Measurements from ENCODE around the gene USP19.

Gene USP19

DNA sequence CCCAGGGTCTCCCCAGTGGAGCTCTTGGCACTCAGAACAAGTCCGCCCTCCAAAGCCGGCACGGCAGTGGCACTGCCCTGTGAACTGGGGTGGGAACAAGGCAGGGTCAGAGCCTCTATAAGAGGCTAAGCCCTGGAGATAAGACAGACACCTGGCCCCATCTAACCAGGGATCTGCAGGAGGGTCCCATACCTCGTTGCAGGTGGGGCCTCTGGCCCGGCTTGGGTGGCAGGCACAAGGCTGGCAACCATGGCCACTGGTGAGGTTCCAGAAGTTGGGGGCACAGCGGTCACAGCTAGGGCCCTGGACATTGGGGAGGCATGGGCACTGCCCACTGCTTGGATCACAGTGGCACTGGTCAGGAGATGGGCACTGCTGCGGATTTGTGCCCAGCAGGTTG lies 3.6 kb upstream of the USP19 start:
- Histone ChIP-seq H3K27ac (no peak overlapping the region), H3K4me2 (no peak overlapping the region), H3K4me1 (ENCODE audit: low read depth, poor library complexity, severe bottlenecking) (peaks cover 4% of the 10 kb centered on the region), H3K27me3 (ENCODE audit: insufficient read depth, low read depth) (no peaks in the 10 kb centered on the region), H3K79me2 (ENCODE audit: insufficient read depth, low read depth) (peaks cover 10% of the 10 kb centered on the region; the same call in 1 of the 2 replicates), H3K4me3 (IDR thresholded peaks at IDR 0.05; ENCODE audit: insufficient read depth, low read depth, low read length) (no peak overlapping the region), H3K36me3 (ENCODE audit: insufficient read depth) (no peaks in the 10 kb centered on the region), H3K9ac (no peak overlapping the region), H4K20me1 (ENCODE audit: insufficient read depth) (no peaks in the 10 kb centered on the region), H2AFZ (ENCODE audit: low read depth) (no peak overlapping the region)
- TF ChIP-seq CTCF (conservative IDR thresholded peaks at IDR 0.05; ENCODE audit: low read depth, low read length) = no peak

DNA sequence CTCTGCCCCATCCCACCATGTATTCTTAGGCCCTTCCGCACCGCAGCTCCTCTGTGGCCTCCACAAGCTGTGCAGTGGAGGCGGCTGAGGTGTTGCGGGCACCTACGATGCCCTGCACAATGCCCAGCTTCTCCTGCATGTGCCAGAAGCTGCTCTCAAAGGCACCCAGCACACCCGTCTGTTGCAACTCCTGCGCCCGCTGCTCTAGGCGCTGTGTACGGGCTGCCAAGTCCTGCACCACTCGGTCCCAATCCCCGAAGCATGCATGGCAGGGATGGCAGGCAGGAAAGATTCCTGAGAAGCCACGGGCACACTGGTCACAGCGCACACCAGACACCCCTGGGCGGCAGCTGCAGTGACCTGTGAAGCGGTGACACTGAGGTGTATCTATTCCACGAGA lies 3.1 kb upstream of the USP19 start:
- H3K4me1 ChIP-seq (ENCODE audit: low read depth, poor library complexity, severe bottlenecking) = peaks cover 4% of the 10 kb centered on the region
- H3K27ac ChIP-seq = no peak overlapping the region
- H3K4me2 ChIP-seq = no peak overlapping the region
- H4K20me1 ChIP-seq (ENCODE audit: insufficient read depth) = no peaks in the 10 kb centered on the region
- no peaks in the 10 kb centered on the region for H3K27me3 ChIP-seq (ENCODE audit: insufficient read depth, low read depth)
- H3K79me2 ChIP-seq (ENCODE audit: insufficient read depth, low read depth) = peaks cover 12% of the 10 kb centered on the region; the same call in 1 of the 2 replicates
- no peaks in the 10 kb centered on the region for H3K36me3 ChIP-seq (ENCODE audit: insufficient read depth)
- no peak for TF ChIP-seq CTCF (conservative IDR thresholded peaks at IDR 0.05; ENCODE audit: low read depth, low read length)
- H3K9ac ChIP-seq = no peak overlapping the region
- no peak overlapping the region for H2AFZ ChIP-seq (ENCODE audit: low read depth)
- no peak overlapping the region for H3K4me3 ChIP-seq (IDR thresholded peaks at IDR 0.05; ENCODE audit: insufficient read depth, low read depth, low read length)

DNA sequence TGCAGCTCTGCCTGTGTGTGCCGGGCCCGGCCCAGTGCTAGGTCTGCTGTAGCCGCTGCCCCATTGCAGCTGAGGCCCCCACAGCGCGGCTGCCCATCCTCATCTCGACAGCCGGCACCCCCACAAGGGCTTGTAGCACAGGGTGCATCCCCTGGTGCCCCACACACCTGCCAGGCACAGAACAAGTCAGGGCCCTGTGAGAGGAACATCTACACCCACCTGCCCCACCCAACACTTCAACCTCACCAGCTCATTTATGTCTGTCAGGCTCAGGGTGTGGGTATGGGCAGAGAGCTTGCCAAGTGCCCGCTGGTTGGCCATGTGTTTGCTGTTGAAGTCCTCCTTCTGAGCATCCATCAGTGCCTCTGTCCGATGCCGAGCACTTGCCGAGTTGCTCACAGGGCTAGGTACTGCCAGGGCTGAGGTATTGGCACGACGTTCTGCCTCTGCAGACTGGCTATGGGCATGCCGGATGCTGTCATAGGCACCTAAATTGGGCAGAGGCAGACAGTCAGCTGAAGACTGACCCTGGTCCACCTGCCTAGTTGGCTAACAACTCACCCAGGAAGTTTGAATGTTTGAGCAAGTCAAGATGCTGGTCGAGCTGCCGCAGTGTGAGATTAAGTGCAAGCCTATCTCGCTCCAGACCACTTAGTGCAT lies 2.4 kb upstream of the USP19 start:
- Histone ChIP-seq H3K9ac (no peak overlapping the region), H3K4me3 (IDR thresholded peaks at IDR 0.05; ENCODE audit: insufficient read depth, low read depth, low read length) (no peak overlapping the region), H3K4me1 (ENCODE audit: low read depth, poor library complexity, severe bottlenecking) (peaks cover 4% of the 10 kb centered on the region), H3K4me2 (no peak overlapping the region), H3K79me2 (ENCODE audit: insufficient read depth, low read depth) (peaks cover 12% of the 10 kb centered on the region; the same call in 1 of the 2 replicates), H3K36me3 (ENCODE audit: insufficient read depth) (no peaks in the 10 kb centered on the region), H4K20me1 (ENCODE audit: insufficient read depth) (no peaks in the 10 kb centered on the region), H3K27me3 (ENCODE audit: insufficient read depth, low read depth) (no peaks in the 10 kb centered on the region), H3K27ac (no peak overlapping the region), H2AFZ (ENCODE audit: low read depth) (no peak overlapping the region)
- no peak for TF ChIP-seq CTCF (conservative IDR thresholded peaks at IDR 0.05; ENCODE audit: low read depth, low read length)

DNA sequence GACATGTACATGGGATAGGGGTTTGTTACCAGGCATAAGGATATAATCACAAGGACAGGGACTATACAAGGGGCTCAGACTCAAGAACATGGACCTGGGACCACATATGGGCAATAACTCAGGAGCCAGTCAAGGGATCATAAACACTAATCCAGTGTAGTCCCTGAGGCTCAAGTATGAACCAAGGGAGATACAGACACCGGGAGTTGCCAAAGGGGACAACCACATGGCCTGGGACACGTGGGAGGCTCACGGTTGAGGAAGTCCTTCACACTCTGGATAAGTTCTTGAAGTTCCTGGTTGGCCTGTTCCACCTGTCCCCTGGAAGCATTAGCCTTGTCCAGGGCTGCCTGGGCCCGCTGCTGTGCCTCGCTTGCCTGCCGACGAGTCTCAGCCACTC lies 1.8 kb upstream of the USP19 start:
- Histone ChIP-seq H2AFZ (ENCODE audit: low read depth) (no peak overlapping the region), H3K4me1 (ENCODE audit: low read depth, poor library complexity, severe bottlenecking) (peaks cover 4% of the 10 kb centered on the region), H3K27me3 (ENCODE audit: insufficient read depth, low read depth) (no peaks in the 10 kb centered on the region), H3K9ac (no peak overlapping the region), H4K20me1 (ENCODE audit: insufficient read depth) (no peaks in the 10 kb centered on the region), H3K36me3 (ENCODE audit: insufficient read depth) (no peaks in the 10 kb centered on the region), H3K4me3 (IDR thresholded peaks at IDR 0.05; ENCODE audit: insufficient read depth, low read depth, low read length) (no peak overlapping the region), H3K27ac (no peak overlapping the region), H3K79me2 (ENCODE audit: insufficient read depth, low read depth) (peaks cover 12% of the 10 kb centered on the region; the same call in 1 of the 2 replicates), H3K4me2 (no peak overlapping the region)
- no peak for TF ChIP-seq CTCF (conservative IDR thresholded peaks at IDR 0.05; ENCODE audit: low read depth, low read length)
